ENCODE measurements around the gene SNTA1. TPM values are rescaled to one million over a fixed set of nuclear protein-coding genes. Genes with fewer than 3 reads are reported as not detected.

Gene SNTA1
- total RNA-seq, 1 experiment from 2014 or later = 15.4 TPM

- no peak overlapping the region for H3K4me3 ChIP-seq (ENCODE audit: low read depth, low read length)
- peaks cover 6% of the 10 kb centered on the region for H3K36me3 ChIP-seq (ENCODE audit: control insufficient read depth, insufficient read depth, low read length)
- Mint-ChIP-seq H3K4me3 (ENCODE audit: unreplicated experiment) (no peak overlapping the region), H3K27me3 (ENCODE audit: insufficient read depth, unreplicated experiment) (no peaks in the 10 kb centered on the region), H3K36me3 (ENCODE audit: insufficient read depth, unreplicated experiment) (peaks cover 81% of the 10 kb centered on the region), H3K4me1 (ENCODE audit: low read depth, unreplicated experiment) (no peaks in the 10 kb centered on the region), H3K9me3 (ENCODE audit: unreplicated experiment) (no peaks in the 10 kb centered on the region), H3K27ac (ENCODE audit: unreplicated experiment) (no peak overlapping the region)
- no peaks in the 10 kb centered on the region for H3K4me1 ChIP-seq
- intact Hi-C loops (cut with micrococcal nuclease; ENCODE audit: unreplicated experiment) = no loop called here
- CTCF ChIA-PET = no interaction called here
- H3K9me3 ChIP-seq = no peaks in the 10 kb centered on the region
- no peaks in the 10 kb centered on the region for H3K27me3 ChIP-seq (replicated peaks; ENCODE audit: control insufficient read depth, insufficient read depth, low read length)
- no TSS peak for BruUV-seq (replicated peaks)
- no peak for TF ChIP-seq CTCF (IDR thresholded peaks at IDR 0.05; ENCODE audit: insufficient read depth in 1 of 2, low read depth in 1 of 2, low read length in 1 of 2, severe bottlenecking in 1 of 2, unreplicated experiment in 1 of 2)
- POLR2A ChIA-PET = no interaction called here
- DNase-seq = peak in 1 of 2 experiments; percentile 45
These were observed 56.4 kb downstream of the SNTA1 start for GRCh38 chr20:33387177-33387576.

- H3K9me3 ChIP-seq = no peaks in the 10 kb centered on the region
- Mint-ChIP-seq H3K27me3 (ENCODE audit: insufficient read depth, unreplicated experiment) (no peaks in the 10 kb centered on the region), H3K4me3 (ENCODE audit: unreplicated experiment) (no peak overlapping the region), H3K36me3 (ENCODE audit: insufficient read depth, unreplicated experiment) (peaks cover 81% of the 10 kb centered on the region), H3K27ac (ENCODE audit: unreplicated experiment) (no peak overlapping the region), H3K4me1 (ENCODE audit: low read depth, unreplicated experiment) (no peaks in the 10 kb centered on the region), H3K9me3 (ENCODE audit: unreplicated experiment) (no peaks in the 10 kb centered on the region)
- intact Hi-C loops (cut with micrococcal nuclease; ENCODE audit: unreplicated experiment) = no loop called here
- ChIA-PET CTCF (no interaction called here), POLR2A (interaction anchor here (0.6 kb wide), 1 partner anchor 42 kb away, joined by 7 read pairs; no protein-coding TSS in a partner anchor)
- BruUV-seq (replicated peaks) = no TSS peak
- no peaks in the 10 kb centered on the region for H3K27me3 ChIP-seq (replicated peaks; ENCODE audit: control insufficient read depth, insufficient read depth, low read length)
- H3K4me1 ChIP-seq = no peaks in the 10 kb centered on the region
- no peak for TF ChIP-seq CTCF (IDR thresholded peaks at IDR 0.05; ENCODE audit: insufficient read depth in 1 of 2, low read depth in 1 of 2, low read length in 1 of 2, severe bottlenecking in 1 of 2, unreplicated experiment in 1 of 2)
- H3K4me3 ChIP-seq (ENCODE audit: low read depth, low read length) = no peak overlapping the region
- DNase-seq = peak in 1 of 2 experiments; percentile 17
- H3K36me3 ChIP-seq (ENCODE audit: control insufficient read depth, insufficient read depth, low read length) = peaks cover 6% of the 10 kb centered on the region
These were observed 56.9 kb downstream of the SNTA1 start for GRCh38 chr20:33386673-33387072.

DNA sequence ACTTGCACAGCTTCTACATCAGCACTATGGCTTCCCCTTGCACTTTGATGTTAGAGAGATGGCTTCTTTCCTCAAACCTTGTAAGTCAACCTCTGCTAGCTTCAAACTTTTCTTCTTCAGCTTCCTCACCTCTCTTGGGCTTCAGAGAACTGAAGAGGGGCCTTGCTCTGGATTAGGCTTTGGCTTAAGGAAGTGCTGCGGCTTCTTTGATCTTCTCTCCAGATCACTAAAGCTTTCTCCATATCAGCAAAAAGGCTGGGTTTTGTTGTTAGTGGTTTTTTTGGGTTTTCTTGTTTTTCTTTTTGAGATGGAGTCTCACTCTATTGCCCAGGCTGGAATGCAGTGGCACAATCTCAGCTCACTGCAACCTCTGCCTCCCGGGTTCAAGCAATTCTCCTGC lies 66.2 kb downstream of the SNTA1 start:
- H3K27ac Mint-ChIP-seq (ENCODE audit: unreplicated experiment) = no peak overlapping the region
- CTCF ChIA-PET = no interaction called here
- POLR2A ChIA-PET = no interaction called here

More for the DNA sequence above, 66.2 kb downstream of the SNTA1 start:
- Histone ChIP-seq H3K27me3 (replicated peaks; ENCODE audit: control insufficient read depth, insufficient read depth, low read length) (no peaks in the 10 kb centered on the region), H3K4me3 (ENCODE audit: low read depth, low read length) (no peak overlapping the region), H3K4me1 (peaks cover 11% of the 10 kb centered on the region), H3K9me3 (no peaks in the 10 kb centered on the region), H3K36me3 (ENCODE audit: control insufficient read depth, insufficient read depth, low read length) (peaks cover 12% of the 10 kb centered on the region)
- TF ChIP-seq CTCF (IDR thresholded peaks at IDR 0.05; ENCODE audit: insufficient read depth in 1 of 2, low read depth in 1 of 2, low read length in 1 of 2, severe bottlenecking in 1 of 2, unreplicated experiment in 1 of 2) = no peak
- DNase-seq = peak in 1 of 2 experiments; percentile 2
- Mint-ChIP-seq H3K4me1 (ENCODE audit: low read depth, unreplicated experiment) (peaks cover 17% of the 10 kb centered on the region), H3K27me3 (ENCODE audit: insufficient read depth, unreplicated experiment) (no peaks in the 10 kb centered on the region), H3K4me3 (ENCODE audit: unreplicated experiment) (no peak overlapping the region), H3K36me3 (ENCODE audit: insufficient read depth, unreplicated experiment) (peaks cover 79% of the 10 kb centered on the region), H3K9me3 (ENCODE audit: unreplicated experiment) (no peaks in the 10 kb centered on the region)
- TSS peak; percentile 3 for BruUV-seq (replicated peaks)
- intact Hi-C loops (cut with micrococcal nuclease; ENCODE audit: unreplicated experiment) = no loop called here
